PFSK-1 (cell line): Measurements from ENCODE around the gene KNOP1.

Experiments
- FOXP2 ChIP-seq: optimal IDR thresholded peaks from 2 replicates; pipeline ENCODE3; 2011; ENCODE audit warnings: borderline replicate concordance, control low read depth, inconsistent platforms; ENCODE audit not compliant: insufficient read depth; ENCODE audit errors: extremely low read length, extremely low read depth
- POLR2AphosphoS5 ChIP-seq: IDR thresholded peaks from 2 replicates; pipeline ENCODE4 v1.6.1; 2012; ENCODE audit warnings: low read depth, mild to moderate bottlenecking, control low read depth, low read length, moderate library complexity
- REST ChIP-seq, 2 experiments: IDR thresholded peaks; 2 replicates each; pipeline versions ENCODE4 v1.6.1 to v1.8.0; 2011 to 2012; ENCODE audit warnings: low read depth in 2 of 2, low read length in 2 of 2, control low read depth in 1 of 2, inconsistent platforms in 1 of 2, mild to moderate bottlenecking in 1 of 2, moderate library complexity in 1 of 2; ENCODE audit not compliant: insufficient read depth in 1 of 2
- SIN3A ChIP-seq: IDR thresholded peaks from 2 replicates; pipeline ENCODE4 v1.6.1; 2012; ENCODE audit warnings: mild to moderate bottlenecking, low read length, moderate library complexity, borderline replicate concordance; ENCODE audit not compliant: insufficient read depth
- TAF1 ChIP-seq: IDR thresholded peaks from 2 replicates; pipeline ENCODE4 v1.6.1; 2012; ENCODE audit warnings: low read length, control low read depth, borderline replicate concordance; ENCODE audit not compliant: insufficient read depth

The KNOP1 gene

GRCh38 chr16:19700319-19700781 is 17.7 kb downstream of the KNOP1 start:
- no peak for TF ChIP-seq FOXP2

- TF ChIP-seq REST (IDR thresholded peaks at IDR 0.05; ENCODE audit: insufficient read depth in 1 of 2, low read depth in 2 of 2, low read length in 2 of 2) = no peak
- TF ChIP-seq FOXP2 = no peak
- no peak for TF ChIP-seq SIN3A
Observed at GRCh38 chr16:19699472-19699871, 18.6 kb downstream of the KNOP1 start.

- no peak for TF ChIP-seq TAF1
- no peak for TF ChIP-seq FOXP2
- no peak for TF ChIP-seq SIN3A
Observed at GRCh38 chr16:19698480-19699465, 19.3 kb downstream of the KNOP1 start.

GRCh38 chr16:19697756-19698318 is 20.2 kb downstream of the KNOP1 start:
- TF ChIP-seq SIN3A (no peak), TAF1 (no peak), REST (IDR thresholded peaks at IDR 0.05; ENCODE audit: insufficient read depth in 1 of 2, low read depth in 2 of 2, low read length in 2 of 2) (no peak), FOXP2 (no peak), POLR2AphosphoS5 (no peak)

DNA sequence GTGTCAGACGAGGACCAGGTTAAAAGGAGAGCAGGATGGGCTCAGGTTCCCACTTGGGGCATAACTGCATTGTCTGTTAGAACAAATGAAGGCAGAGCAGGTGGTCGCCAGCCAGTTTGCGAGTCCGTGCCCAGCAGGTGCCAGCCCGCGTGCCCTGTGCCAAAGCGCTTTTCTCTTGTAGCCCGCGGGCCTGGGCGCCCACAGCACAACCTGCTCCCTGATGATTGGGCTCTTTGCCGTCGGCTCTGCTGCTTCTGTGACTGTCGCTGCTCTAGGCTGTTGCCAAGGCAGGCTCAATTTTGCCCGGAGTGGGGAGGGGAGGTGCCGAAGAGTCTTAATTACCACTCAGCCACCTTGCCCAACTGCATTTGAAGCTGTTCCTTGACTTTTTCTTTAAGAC is 21.1 kb downstream of the KNOP1 start:
- TF ChIP-seq FOXP2 (no peak), SIN3A (no peak), POLR2AphosphoS5 (no peak), TAF1 (no peak), REST (IDR thresholded peaks at IDR 0.05; ENCODE audit: insufficient read depth in 1 of 2, low read depth in 2 of 2, low read length in 2 of 2) (no peak)

- TF ChIP-seq REST (IDR thresholded peaks at IDR 0.05; ENCODE audit: insufficient read depth in 1 of 2, low read depth in 2 of 2, low read length in 2 of 2) (no peak), TAF1 (no peak), SIN3A (no peak), POLR2AphosphoS5 (no peak; the same call in 1 of the 2 replicates), FOXP2 (no peak)
Observed at GRCh38 chr16:19696328-19696727, 21.7 kb downstream of the KNOP1 start.
